GM21723 (cell line): Measurements from ENCODE around the gene CDKN2C.
"Not testable (repeated sequence)": the region's sequence is repeated elsewhere in the genome, so short reads cannot be mapped to it uniquely, and the experiment has no call there.

ENCODE experiments used
- ATAC-seq: cut with Tn5 transposase; IDR thresholded peaks from one replicate; pipeline ENCODE4 v1.9.1; 2021; ENCODE audit warnings: mild to moderate bottlenecking, moderate library complexity; ENCODE audit not compliant: unreplicated experiment

Gene CDKN2C

DNA sequence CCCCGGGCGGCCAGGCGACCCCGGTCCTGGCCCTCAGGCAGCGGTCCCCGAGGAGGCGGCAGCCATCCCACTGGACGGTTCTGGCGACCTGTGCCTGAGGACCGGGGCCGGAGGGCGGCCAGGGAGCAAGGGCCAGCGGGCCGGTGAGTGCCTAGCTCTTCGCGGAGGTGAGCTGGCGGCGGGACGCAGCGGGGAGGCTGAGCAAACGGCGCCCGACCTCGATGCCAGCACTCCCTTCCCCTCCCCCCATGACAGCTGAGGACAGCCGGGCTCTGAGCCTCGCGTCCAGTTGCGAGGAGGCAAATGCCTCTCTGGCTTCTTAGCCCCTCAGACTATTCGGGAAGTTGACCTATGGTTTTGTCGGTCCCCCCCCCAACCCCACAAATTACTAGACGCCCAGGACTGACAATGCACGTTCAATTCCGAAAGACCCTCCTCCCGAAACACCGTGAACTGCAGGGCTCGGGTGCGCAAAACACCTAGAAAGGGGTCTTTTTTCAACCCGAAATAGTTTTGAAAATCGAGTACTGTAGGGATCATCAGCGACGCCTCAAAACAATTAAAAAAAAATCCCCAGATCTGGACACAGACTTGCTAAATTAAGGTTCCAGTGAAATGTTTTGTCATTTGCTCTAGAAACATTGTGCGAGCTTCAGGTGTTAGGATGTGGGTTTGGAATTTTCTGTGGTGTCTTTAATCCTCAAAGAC is 8.3 kb downstream of the CDKN2C start:
- peak; percentile 31 for ATAC-seq

DNA sequence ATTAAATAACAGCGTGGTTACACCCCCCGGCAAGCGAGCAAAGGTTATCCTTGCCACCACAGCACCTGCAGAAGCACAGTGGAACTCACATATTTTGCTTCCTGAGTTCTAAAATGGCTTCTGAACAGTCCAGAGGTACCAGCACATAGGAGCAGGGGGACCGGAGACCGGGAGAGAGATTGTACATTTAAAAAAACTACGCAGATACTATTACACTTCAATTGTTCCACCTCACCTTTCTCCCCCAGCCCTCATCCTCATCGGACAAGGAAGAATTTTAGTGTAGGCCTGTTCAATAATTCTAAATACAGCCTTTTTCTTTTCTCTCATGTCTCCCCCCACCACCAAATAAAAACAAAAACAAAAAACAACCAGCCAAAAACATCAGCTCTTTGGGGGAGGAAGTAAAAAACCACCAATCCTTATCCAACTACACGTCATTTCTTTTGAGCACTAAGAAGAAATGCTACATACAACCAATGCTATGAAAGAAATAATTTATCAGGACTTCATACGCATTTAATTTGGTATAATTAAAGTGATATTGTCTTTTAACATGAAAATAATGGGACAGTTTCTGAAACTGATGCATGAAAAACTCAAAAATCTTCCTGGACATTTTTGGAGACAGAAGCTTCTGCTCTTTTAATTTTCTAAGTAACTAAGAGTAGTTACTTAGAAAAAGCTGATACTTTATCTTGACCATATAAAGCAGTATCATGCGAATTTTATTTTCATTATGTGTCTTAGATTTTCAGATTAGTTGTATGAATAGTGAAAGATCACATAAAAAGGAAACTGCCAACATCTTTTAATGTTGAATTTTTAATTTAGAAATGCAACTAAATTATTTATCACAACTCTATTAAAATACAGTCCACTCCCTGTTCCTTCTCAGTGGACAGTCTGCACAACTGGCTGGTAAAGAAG is 9.1 kb downstream of the CDKN2C start:
- no peak for ATAC-seq

DNA sequence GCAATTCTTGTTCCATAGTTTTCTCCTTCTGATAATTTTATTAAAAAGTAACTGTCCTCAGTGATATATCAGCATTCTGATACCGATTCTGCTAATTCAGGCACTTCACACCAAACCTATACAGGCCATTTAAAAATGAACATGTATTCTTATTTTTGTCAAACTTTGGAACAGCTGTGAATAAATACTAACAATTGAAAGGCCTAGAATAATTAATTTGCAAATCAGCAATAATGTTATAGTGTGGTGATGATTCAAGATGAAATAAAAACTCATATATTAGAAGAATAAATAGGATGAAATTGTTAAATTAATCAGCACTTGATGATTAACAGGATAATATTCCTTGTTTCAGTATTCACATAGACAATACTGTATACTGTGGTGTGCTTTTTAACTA is 9.9 kb downstream of the CDKN2C start:
- no peak for ATAC-seq

DNA sequence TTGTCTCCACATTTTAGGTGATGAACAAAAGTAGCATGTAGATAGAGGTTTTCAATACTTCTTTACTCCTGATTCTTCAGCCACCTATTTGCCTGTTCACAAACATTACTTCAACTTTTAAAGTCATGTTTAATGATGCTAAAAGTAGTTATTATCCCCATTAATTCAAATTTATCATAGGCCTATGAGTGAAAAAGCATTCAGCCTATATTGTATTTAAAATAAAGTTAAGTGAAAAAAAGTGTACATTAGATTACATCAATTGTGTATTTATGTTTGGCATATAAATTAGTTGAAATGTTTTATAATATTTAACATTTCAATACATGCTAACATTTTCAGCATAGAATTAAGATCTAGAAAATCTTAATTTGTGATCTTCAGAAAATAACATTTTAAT is 10.5 kb downstream of the CDKN2C start:
- ATAC-seq = no peak

DNA sequence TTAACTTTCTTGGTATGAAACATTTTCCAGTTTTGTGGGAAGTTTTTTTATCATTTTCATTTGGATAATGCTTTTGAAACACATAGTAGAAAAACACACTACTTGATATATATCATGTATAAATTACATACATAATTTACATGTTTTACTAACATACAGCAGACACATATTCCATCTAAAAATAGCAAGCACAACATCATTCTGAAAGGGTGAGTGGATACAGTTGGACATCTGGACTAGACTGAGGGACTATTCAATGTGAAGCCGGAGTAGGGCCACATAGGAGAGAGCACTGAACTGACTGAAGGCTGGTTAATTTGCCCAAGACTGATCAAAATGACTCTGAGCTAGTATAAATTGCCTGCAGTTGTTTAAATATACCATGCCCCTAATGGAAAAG is 11.7 kb downstream of the CDKN2C start:
- no peak for ATAC-seq

DNA sequence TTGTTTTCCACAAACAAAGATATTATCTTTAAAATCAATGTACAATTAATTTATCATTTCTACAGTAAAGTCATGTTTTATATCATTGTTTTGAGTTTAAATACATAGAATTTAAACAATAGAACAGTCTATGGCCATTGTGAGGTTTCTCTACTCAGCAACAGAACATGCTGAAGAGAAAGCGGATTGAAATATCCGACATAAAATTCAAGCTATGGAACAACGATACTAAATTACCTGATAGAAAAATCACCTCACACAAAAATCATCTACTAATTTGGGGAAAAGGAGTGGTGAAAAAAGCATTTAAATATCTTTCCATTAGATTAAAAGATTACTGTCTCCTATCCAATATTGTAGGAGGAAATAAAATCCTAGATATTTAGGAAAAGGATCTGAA is 12.6 kb downstream of the CDKN2C start:
- ATAC-seq = no peak

DNA sequence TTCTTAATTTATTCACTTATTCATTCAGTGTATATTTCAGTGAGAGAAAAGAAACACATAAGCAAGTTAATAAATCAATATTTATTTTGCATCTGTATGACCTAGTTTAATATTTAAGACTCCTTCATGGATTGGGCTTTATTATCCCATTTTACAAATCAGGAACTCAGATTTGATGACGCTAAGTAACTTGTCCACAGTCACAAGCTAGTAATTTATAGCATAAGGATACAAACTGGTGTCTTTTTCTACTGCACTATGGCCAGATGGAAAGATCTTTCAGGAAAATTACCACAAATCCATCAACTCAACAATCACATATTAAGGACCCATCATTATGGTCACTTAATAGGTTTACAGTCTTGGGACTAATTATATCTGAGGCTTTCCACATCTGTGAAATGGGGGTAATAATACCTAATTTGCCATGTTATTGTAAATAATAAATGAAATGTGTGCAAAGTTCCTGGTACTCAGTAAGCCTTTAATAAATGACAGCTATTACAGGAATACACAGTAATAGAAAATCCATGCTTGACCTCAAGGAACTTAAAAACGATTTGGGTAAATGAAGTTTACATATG is 13.3 kb downstream of the CDKN2C start:
- ATAC-seq = no peak

DNA sequence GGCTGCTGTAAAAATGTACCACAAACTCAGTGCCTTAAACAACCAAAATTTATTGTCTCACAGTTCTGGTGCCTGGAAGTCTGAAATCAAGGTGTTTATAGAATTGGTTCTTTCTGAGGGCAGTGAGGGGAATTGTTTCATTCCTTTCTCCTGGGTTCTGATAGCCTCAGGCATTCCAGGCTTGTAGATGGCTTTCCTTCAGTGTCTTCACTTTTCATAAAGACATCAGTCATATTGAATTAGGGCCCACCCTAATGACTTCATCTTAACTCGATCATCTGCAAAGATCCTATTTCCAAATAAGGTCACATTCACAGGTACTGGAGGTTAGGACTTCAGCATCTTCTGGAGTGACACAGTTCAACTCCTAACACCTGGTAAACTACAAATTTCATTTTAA is 15.0 kb downstream of the CDKN2C start:
- ATAC-seq = no peak

DNA sequence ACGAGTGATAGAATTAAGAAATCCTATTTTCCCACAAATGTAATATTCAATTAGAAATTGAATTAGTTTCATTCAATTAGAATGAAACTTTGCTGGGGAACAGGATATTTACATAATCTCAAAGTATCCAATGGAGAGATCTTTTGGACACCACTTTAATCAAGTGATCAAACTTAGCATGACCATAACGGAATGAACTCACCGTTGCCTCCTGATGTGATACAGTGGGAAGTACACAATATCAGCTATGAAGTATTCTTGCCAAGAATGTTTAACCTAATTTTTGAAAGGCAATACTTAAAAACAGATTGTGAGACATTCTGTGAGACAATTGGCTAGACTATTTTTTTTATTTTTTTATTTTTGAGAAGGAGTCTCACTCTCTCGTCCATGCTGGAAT is 16.6 kb downstream of the CDKN2C start:
- no peak for ATAC-seq

DNA sequence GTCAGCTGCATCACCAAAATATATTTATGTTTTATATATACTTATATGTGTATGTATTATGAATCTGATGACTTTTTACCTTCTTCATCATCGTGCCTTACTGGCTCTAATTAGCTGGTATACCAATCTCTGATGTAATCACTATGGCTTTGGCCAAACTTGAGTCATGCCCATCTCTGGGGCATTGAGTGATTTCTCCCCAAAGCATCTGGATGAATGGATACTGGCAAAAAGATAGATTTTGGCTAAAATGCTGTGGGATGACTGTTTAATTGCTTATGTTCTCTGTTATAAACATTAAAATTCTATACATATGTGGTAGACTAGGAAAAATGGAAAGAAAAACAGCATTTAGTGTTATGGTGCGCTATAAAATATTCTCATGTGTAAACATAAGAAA is 19.6 kb downstream of the CDKN2C start:
- ATAC-seq = no peak

DNA sequence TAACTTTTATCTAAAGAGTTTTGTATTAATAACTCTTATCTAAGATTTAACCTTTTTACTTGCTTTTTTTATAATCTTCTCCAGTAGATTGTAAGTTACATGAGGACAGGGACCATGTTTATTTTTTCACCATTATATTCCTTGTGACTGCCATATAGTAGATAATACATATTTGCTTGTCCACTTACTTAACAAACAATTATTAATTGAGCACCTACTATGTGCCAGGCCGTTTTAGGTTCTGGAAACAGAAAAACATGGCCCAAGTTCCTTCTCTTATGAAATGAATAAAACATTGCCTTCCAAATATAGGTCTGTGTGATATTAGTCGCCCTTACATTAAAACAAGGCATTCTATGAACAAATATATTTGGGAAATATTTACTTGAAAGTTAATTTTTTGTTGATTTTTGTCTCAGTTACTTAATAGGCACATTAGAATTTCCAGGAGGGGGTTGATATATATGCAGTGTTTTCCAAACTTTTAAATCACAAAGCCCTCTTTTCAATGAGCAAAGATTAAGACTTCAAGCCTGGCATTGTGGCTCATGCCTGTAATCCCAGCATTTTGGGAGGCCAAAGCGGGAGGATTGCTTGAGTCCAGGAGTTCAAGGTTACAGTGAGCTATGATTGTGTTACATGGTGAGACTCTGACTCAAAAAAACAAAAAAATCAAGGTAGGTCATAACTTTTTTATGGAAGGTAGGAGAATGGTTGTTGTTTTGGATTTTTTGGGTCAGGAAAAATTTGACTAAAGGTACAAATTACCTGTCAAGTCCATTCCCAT is 22.7 kb downstream of the CDKN2C start:
- ATAC-seq = no peak

DNA sequence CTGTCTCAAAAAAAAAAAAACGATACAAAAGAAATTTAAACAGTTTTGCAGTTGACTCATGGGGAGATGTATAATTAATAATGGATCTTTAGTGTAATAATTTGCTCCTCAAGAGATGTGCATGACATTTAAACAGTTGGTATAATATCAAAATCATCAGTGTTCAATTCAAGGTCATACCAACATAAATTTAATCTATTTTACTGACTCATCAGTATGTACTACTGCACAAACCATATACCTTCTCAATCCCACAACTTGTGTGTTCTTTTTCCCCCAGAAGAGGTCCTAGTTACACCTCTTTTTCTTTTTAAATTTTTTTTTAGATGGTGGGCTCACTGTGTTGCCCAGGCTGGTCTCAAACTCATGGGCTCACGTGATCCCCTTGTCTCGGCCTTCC is 23.6 kb downstream of the CDKN2C start:
- ATAC-seq = no peak

DNA sequence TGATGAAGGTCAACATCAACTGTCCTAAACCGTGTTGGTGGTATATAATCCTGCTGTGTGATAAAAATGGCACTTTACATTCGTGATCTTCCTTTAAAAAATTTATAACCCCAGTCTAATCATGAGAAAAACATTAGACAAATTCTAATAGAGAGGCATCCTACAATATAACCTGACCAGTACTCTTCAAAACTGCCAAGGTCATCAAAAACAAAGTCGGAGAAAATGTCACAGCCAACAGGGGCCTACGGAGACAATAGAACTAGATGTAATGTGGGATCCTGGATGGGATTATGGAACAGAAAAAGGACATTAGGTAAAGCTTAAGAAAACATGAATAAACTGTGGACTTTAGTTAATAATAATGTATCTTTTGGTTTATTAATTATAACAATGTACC is 25.0 kb downstream of the CDKN2C start:
- no peak for ATAC-seq

DNA sequence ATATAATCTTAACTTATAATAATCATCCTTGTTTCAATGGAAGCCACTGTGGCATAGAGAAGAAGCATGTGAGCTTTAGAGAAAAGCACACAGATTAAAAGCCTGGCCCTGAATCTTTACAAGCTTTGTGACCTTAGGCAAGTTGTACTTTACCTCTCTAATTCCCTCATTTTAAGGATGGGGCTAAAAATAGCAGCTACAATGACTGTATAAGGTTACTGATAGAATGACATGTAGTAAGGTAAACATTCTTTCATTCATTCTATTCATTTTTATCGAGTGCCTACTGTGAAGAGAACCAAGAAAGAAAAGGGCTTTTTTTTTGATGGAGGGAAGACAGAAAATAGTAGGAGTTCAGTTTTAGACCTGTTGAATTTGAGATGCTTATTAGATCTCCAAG is 25.6 kb downstream of the CDKN2C start:
- no peak for ATAC-seq

DNA sequence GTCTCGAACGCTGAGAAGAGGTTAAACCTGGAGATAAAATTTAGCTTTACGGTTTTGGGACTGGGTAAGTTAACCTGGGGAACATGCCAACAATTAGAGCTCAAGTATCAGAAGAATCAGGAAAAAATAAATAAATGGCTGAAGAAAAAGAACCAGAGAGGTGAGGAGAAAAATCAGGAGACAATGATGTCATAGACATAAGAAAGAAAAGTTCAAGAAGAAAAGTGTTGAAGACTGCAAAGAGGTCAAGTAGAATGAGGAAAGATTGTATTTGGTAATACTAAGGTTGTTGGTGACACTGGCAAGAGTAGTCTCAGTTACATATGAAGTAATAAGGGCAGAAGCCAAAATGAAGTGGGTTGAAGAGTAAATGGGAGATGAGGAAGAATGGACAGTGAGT is 26.0 kb downstream of the CDKN2C start:
- no peak for ATAC-seq

DNA sequence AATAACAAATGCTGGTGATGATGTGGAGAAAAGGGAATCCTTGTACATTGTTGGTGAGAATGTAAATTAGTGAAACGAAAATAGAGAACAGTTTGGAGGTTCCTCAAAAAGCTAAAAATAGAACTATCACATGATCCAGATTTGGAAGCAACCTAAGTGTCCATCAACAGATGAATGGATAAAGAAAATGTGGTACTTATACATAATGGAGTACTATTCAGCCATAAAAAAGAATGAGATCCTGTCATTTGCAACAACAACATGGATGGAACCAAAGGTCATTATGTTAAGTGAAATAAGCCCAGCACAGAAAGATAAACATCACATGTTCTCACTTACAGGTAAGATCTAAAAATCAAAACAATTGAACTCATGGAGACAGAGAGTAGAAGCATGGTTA is 29.3 kb downstream of the CDKN2C start:
- ATAC-seq = not testable (repeated sequence)

DNA sequence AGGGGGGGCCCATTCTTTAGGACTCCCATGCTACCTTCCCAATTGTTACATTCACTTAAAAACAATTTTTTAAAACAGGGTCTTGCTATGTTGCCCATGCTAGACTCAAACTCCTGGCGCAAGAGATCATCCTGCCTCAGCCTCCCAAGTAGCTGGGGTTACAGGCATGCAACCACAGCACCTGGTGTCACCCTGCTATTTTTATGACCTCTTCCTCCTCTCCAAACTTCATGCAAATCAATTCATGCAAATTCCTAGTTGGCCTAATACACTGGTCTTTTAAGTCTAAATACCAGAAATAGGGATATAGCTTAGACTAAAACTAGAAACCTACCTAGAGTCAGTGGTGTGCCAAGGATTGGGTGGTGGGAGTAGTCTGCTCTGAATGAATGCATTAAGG is 30.1 kb downstream of the CDKN2C start:
- ATAC-seq = no peak

DNA sequence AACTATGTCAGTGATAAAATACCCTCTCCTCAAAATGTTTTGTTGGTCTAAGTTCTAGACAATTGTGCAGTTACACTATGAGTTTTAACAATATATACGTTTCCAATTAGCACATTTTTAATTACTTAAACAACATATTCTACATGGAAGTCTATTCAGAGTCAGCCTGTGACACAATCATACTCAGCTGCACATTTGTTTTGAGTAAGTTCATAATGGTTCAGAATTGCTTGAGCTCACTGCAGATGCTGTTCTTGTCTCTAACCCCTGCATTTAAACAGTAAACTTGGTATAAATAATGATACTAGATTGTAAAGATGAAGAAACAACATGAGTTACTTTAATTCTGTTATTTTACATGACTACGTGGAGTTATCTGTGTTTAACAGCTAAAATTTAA is 30.6 kb downstream of the CDKN2C start:
- ATAC-seq = no peak

DNA sequence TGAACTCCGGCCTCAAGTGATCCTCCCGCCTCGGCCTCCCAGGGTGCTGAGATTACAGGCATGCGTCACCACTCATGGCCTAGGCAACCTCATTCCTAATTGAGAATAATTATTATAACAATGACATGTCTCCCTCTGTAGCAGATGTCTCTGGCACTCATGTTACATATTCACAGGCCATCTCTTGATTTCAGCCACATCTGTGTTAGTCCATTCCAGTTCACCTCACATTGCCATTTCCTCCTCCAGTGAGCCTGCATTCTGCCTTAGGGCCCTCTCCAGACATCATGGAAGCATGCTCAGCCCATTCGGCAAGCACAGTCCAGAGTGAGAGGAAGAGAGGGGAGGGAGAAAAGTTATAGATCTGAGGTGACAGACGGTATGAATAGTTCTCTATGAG is 32.5 kb downstream of the CDKN2C start:
- no peak for ATAC-seq

DNA sequence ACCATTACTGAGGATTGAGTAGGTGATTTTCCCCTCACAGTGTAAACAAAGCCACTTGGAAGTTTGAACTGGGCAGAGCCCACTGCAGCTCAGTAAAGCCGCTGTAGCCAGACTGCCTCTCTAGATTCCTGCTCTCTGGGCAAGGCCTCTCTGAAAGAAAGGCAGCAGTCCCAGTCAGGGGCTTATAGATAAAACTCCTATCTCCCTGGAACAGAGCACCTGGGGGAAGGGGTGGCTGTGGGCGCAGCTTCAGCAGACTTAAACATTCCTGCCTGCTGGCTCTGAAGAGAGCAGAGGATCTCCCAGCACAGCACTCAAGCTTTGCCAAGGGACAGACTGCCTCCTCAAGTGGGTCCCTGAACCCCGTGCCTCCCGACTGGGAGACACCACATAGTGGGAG is 35.5 kb downstream of the CDKN2C start:
- not testable (repeated sequence) for ATAC-seq

DNA sequence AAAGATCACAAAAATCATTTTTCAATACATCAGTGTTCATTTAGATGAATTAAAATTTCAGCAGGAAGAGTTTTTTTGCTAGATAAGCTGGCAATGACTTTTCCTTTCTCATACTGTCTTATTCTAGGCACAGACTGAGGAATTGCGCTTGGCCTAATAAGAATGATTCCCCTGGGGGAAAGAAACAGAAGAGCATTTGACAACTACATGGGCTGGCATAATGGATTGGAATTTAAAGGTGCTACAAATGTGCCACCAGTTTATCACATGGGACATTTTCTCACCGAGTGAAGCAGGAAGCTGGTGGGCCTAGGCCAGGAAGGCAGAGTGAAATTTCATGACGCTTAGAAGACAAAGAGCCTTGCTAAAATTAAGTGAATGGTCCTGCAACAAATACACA is 39.3 kb downstream of the CDKN2C start:
- ATAC-seq = no peak
